Measurements from ENCODE around the gene SRRM4. TPM values are rescaled to one million over a fixed set of nuclear protein-coding genes. Genes with fewer than 3 reads are reported as not detected.
"Not testable (repeated sequence)": the region's sequence is repeated elsewhere in the genome, so short reads cannot be mapped to it uniquely, and the experiment has no call there.

SRRM4 gene
- total RNA-seq, 1 donor from 2014 or later = 0.10 TPM

GRCh38 chr12:119011231-119011630, 29.9 kb downstream of the SRRM4 start:
- no peak for DNase-seq

DNA sequence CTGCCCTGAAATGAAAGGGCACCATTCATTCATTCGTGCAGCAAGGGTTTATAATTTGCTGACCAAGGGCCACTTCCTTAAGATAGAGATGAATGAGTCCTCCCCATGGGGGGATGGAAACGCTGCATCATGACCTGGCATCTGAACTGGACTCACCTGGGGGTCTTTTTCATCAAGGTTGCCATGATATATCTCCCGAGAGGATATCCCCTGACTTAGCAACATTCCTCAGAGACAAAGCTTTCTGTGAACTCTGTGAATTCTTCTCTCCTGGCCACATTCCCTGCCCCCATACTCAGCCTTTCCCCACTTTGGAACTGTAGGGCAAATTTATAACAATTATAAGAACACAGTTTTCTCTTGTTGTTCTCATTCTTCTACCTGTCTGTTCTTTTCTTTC, 30.8 kb downstream of the SRRM4 start:
- no peak for DNase-seq

GRCh38 chr12:119013023-119013422, 31.7 kb downstream of the SRRM4 start:
- DNase-seq = no peak

GRCh38 chr12:119014368-119014767, 33.0 kb downstream of the SRRM4 start:
- DNase-seq = no peak

DNA sequence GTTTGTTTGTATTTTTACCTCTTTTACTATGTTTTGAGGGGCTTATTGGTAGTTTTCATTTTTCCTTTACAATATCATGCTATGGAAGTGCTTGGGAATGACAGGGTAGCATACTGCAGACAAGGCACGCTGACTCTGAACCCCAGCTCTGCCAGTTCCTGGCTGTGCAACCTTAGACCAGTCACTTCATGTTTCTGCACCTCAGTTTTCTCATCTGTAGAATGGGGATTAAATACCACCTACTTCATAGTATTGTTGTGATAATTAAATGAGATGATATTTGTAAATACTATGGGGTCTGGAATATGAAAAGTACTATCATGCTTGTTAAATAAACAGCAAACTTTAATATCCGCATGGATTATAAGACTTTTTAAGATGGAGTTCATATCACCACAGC, 35.4 kb downstream of the SRRM4 start:
- no peak for DNase-seq

- DNase-seq = no peak
Observed at GRCh38 chr12:119019166-119019565, 37.8 kb downstream of the SRRM4 start.

- DNase-seq = no peak
Observed at GRCh38 chr12:119020406-119021360, 39.3 kb downstream of the SRRM4 start.

DNA sequence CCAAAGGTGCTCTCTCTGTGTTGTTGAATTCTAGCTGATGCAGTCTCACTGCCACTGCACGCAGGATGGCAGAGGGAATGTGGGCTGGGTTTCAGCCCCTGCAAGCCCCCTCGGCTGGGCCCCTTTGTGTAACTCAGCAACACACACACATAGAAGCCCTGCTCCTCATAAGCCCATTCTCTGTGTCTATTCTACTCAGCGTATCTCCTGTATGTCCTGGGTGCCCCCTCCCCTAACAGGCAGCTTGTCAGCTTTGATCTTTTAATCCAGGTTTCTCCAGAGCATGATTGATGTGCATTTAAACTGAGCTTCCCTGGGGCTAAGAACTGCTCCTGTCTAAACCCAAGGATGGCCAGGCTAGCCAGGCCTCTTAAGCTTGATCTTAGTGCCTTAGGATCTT, 43.0 kb downstream of the SRRM4 start:
- DNase-seq = no peak

DNA sequence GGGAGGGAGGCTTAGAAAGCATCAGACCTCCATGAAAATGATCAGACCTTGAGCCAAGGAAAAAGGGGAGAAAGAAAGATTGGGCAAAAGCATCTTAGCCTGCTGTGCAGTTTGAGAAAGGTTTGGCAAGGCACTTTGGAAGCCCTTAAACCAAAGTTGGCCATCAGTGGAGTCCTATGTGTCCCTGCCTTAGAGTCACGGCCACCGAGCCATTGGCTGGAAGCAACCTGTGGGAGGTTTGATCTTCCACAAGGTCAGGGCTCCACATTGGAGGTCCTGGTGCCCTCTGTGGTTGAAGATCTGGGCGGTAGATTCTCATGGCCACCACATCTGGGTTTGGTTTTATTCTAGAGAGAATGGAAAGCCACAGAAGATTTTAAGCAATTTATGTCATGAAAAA, 44.4 kb downstream of the SRRM4 start:
- DNase-seq = no peak

DNA sequence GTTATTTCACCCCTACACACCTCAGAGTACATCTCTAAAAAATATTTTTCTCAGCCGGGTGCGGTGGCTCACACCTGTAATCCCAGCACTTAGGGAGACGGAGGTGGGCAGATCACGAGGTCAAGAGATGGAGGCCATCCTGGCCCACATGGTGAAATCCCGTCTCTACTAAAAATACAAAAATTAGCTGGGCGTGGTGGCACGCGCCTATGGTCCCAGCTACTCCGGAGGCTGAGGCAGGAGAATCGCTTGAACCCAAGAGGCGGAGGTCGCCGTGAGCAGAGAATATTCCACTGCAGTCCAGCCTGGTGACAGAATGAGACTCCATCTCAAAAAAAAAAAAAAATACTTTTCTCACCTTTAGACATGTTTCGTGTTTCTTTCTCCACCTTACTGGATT, 52.0 kb downstream of the SRRM4 start:
- DNase-seq = not testable (repeated sequence)

GRCh38 chr12:119036878-119037825, 55.8 kb downstream of the SRRM4 start:
- DNase-seq = no peak

GRCh38 chr12:119044094-119044493, 62.8 kb downstream of the SRRM4 start:
- DNase-seq = no peak

- no peak for DNase-seq
Observed at GRCh38 chr12:119047641-119048040, 66.3 kb downstream of the SRRM4 start.

DNA sequence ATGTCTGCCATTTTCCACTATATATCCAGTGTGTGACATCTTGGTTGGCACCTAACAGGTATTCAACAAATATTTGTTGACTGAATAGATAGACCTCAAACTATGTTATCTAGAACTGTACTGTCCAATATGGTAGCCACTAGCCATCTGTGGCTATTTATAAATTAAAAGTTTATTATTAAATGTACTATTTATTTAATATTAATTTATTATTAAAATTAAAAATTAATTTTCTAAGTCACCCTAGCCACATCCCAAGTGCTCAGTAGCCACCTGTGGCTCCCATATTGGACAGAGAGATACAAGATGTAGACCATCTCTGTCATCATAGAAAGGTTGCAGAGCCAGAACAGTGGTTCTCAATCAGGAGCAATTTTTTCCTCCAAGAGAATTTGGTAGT, 69.3 kb downstream of the SRRM4 start:
- no peak for DNase-seq

GRCh38 chr12:119051474-119051873, 70.1 kb downstream of the SRRM4 start:
- no peak for DNase-seq

DNA sequence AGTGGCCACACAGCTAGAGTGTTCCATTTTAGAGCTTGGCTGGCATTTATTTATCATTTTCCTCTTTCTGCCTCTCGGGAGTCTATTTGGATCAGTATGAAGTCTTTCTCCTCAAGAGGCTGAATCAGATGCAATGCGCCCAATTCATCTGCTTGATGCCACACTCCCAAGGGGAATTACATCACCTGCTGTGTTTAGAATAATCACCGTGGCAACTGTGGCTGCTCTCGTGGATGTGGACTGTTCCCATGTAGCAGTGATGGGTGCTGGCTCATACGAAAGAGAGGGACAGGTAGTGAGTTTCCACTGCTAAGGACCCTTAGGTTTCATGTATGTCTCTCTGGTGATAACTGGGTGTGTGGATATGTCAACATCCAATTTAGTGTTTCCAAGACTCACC, 70.7 kb downstream of the SRRM4 start:
- no peak for DNase-seq

- no peak for DNase-seq
Observed at GRCh38 chr12:119055977-119056376, 74.6 kb downstream of the SRRM4 start.

DNA sequence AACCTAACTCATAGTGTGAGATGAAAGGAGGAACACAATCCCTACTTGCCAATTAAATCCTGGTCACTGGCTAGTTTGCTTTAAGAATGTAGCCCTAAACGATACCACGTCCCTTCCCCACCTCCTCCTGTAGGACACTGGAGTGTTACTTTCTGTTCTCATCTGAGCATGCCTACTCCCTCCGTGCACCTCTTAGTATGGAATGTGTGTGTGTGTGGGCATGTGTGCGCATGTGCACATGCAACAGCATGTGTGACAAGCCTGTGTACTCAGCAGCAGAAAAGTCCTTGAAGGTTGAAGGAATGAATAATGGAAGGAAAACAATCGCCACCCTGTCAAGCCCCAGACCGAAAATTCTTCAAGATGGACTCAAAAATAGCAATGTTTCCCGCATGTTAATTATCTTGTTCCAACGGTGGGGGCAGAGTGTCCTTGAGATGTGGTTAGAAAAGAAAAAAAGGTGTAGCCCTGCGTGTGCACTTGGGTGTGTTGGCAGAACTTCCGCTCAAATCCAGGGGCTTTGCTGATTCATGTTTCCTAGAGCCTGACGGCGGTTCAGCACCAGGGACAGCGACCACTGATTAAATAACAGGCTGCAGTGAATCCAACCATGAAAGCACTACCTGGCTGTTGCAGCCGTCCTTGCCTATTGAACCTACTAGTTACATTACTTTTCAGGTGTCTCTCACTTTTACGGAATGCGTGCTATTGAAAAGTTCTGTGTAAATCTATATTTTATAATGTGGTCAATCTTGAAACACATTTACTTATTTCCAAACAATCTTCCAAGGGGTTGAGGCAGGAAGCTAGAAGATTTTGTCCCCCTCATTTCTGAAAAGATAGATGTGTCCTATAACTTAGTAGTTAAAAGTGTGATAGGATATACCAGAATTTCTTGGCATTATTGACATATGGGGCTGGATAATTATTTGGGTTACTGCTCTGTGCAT, 79.8 kb downstream of the SRRM4 start:
- DNase-seq = no peak

GRCh38 chr12:119068129-119068856, 87.0 kb downstream of the SRRM4 start:
- DNase-seq = no peak

DNA sequence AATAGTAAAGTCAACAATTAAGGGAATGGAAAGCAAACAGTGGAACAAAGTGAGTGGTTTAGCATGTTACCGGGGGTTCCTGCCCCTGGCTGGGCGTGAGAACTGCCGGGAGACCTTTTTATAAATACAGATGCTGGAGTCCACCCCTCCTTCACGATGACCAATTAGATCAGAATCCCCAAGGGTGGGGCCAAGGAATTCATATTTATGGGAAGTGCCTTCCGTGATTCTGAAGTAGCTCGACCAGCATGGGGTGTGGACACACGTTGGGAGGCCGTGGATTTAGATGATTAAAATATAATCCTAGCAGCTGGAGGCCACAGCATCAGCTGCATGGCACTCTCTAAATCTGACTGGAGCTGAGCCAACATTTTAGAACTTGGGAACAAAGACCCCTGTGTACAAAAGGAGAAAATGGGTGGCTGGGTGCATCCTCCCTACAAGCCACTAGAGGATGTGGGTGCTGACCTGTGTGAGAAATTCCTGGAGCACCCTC, 87.9 kb downstream of the SRRM4 start:
- DNase-seq = no peak

DNA sequence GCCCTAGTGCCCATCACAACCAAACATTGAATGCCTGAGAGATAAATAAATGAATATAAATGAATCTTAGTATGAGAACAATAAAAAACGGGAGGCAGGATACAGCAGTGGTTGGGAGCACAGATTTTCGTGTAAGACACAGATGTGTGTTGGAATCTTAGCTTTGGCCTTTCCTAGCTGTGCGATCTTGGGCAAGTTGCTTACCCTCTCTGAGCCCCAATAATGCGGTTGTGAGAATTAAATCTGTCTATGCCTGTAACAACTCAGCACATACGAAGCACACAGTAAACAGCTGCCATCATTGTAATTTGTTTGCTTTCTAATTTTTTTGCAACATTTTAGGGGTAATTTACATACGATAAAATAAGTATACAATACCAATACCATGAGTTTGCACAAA, 89.8 kb downstream of the SRRM4 start:
- DNase-seq = no peak
